ENCODE data around the gene SIN3A. TPM values are rescaled to one million over a fixed set of nuclear protein-coding genes. Genes with fewer than 3 reads are reported as not detected.

Gene SIN3A
- total and polyA plus RNA-seq, 9 of the 15 experiments (the other 6 are each of a cell fraction or from before 2014, with no cell fraction given): 11.1 to 70.3 (median 25.3) TPM

DNA sequence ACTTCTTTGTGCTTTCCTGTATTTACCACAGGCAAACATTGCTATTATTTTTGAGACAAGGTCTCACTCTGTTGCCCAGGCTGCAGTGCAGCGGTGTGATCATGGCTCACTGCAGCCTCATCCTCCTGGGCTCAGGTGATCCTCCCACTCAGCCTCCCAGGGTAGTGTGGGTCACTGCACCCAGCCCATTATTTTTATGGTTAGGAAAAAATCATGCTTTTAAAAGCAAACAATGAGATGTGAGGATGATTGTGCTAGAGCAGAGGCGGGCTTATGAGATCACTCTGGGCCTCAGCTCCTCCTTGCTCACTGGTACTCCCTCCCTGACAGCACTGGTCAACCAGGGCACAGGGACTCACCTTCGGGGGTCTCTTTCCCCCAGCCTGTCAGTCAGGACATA lies 85.3 kb downstream of the SIN3A start (continued):
- TF ChIP-seq, protein P1, sequence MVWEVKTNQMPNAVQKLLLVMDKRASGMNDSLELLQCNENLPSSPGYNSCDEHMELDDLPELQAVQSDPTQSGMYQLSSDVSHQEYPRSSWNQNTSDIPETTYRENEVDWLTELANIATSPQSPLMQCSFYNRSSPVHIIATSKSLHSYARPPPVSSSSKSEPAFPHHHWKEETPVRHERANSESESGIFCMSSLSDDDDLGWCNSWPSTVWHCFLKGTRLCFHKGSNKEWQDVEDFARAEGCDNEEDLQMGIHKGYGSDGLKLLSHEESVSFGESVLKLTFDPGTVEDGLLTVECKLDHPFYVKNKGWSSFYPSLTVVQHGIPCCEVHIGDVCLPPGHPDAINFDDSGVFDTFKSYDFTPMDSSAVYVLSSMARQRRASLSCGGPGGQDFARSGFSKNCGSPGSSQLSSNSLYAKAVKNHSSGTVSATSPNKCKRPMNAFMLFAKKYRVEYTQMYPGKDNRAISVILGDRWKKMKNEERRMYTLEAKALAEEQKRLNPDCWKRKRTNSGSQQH (CRISPR knock-in tag; IDR thresholded peaks at IDR 0.05): no peak
- TF ChIP-seq ZNF830 (CRISPR knock-in tag; IDR thresholded peaks at IDR 0.05) (no peak), CREM (IDR thresholded peaks at IDR 0.05; ENCODE audit: low read depth) (no peak), ZNF3 (CRISPR knock-in tag; IDR thresholded peaks at IDR 0.05) (no peak)
- TF ChIP-seq, protein P2, sequence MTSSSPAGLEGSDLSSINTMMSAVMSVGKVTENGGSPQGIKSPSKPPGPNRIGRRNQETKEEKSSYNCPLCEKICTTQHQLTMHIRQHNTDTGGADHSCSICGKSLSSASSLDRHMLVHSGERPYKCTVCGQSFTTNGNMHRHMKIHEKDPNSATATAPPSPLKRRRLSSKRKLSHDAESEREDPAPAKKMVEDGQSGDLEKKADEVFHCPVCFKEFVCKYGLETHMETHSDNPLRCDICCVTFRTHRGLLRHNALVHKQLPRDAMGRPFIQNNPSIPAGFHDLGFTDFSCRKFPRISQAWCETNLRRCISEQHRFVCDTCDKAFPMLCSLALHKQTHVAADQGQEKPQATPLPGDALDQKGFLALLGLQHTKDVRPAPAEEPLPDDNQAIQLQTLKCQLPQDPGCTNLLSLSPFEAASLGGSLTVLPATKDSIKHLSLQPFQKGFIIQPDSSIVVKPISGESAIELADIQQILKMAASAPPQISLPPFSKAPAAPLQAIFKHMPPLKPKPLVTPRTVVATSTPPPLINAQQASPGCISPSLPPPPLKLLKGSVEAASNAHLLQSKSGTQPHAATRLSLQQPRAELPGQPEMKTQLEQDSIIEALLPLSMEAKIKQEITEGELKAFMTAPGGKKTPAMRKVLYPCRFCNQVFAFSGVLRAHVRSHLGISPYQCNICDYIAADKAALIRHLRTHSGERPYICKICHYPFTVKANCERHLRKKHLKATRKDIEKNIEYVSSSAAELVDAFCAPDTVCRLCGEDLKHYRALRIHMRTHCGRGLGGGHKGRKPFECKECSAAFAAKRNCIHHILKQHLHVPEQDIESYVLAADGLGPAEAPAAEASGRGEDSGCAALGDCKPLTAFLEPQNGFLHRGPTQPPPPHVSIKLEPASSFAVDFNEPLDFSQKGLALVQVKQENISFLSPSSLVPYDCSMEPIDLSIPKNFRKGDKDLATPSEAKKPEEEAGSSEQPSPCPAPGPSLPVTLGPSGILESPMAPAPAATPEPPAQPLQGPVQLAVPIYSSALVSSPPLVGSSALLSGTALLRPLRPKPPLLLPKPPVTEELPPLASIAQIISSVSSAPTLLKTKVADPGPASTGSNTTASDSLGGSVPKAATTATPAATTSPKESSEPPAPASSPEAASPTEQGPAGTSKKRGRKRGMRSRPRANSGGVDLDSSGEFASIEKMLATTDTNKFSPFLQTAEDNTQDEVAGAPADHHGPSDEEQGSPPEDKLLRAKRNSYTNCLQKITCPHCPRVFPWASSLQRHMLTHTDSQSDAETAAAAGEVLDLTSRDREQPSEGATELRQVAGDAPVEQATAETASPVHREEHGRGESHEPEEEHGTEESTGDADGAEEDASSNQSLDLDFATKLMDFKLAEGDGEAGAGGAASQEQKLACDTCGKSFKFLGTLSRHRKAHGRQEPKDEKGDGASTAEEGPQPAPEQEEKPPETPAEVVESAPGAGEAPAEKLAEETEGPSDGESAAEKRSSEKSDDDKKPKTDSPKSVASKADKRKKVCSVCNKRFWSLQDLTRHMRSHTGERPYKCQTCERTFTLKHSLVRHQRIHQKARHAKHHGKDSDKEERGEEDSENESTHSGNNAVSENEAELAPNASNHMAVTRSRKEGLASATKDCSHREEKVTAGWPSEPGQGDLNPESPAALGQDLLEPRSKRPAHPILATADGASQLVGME (CRISPR knock-in tag; IDR thresholded peaks at IDR 0.05): no peak

Data from K562 (cell line).